ENCODE measurements around the gene PGAM5. TPM values are rescaled to one million over a fixed set of nuclear protein-coding genes. Genes with fewer than 3 reads are reported as not detected.

The PGAM5 gene
- total RNA-seq, 1 experiment from 2014 or later, result 78.1 TPM

- Histone ChIP-seq H3K4me3 (ENCODE audit: low read depth, low read length) (no peak overlapping the region), H3K27me3 (replicated peaks; ENCODE audit: control insufficient read depth, insufficient read depth, low read length) (no peaks in the 10 kb centered on the region), H3K4me1 (no peaks in the 10 kb centered on the region), H3K36me3 (ENCODE audit: control insufficient read depth, insufficient read depth, low read length) (peaks cover 6% of the 10 kb centered on the region), H3K9me3 (no peaks in the 10 kb centered on the region)
- TF ChIP-seq CTCF (IDR thresholded peaks at IDR 0.05; ENCODE audit: insufficient read depth in 1 of 2, low read depth in 1 of 2, low read length in 1 of 2, severe bottlenecking in 1 of 2, unreplicated experiment in 1 of 2), result no peak
- Mint-ChIP-seq H3K9me3 (ENCODE audit: unreplicated experiment) (peaks cover 3% of the 10 kb centered on the region), H3K36me3 (ENCODE audit: insufficient read depth, unreplicated experiment) (peaks cover 95% of the 10 kb centered on the region), H3K4me1 (ENCODE audit: low read depth, unreplicated experiment) (no peaks in the 10 kb centered on the region), H3K27me3 (ENCODE audit: insufficient read depth, unreplicated experiment) (no peaks in the 10 kb centered on the region), H3K4me3 (ENCODE audit: unreplicated experiment) (no peak overlapping the region), H3K27ac (ENCODE audit: unreplicated experiment) (no peak overlapping the region)
- intact Hi-C loops (cut with micrococcal nuclease; ENCODE audit: unreplicated experiment), result no loop called here
- no peak for DNase-seq
- CTCF ChIA-PET, result no interaction called here
- BruUV-seq (replicated peaks), result no TSS peak
- POLR2A ChIA-PET, result interaction anchor here (0.7 kb wide), 1 partner anchor 11 kb away, joined by 3 read pairs; no protein-coding TSS in a partner anchor
Observed at GRCh38 chr12:132736913-132737312, 26.3 kb downstream of the PGAM5 start.

GRCh38 chr12:132739600-132740312 is 29.1 kb downstream of the PGAM5 start:
- CTCF ChIA-PET, result no interaction called here
- no peaks in the 10 kb centered on the region for H3K4me1 ChIP-seq
- BruUV-seq (replicated peaks), result no TSS peak
- intact Hi-C loops (cut with micrococcal nuclease; ENCODE audit: unreplicated experiment), result no loop called here
- Mint-ChIP-seq H3K4me3 (ENCODE audit: unreplicated experiment) (no peak overlapping the region), H3K36me3 (ENCODE audit: insufficient read depth, unreplicated experiment) (peaks cover 97% of the 10 kb centered on the region), H3K27ac (ENCODE audit: unreplicated experiment) (no peak overlapping the region), H3K27me3 (ENCODE audit: insufficient read depth, unreplicated experiment) (no peaks in the 10 kb centered on the region), H3K9me3 (ENCODE audit: unreplicated experiment) (peaks cover 10% of the 10 kb centered on the region), H3K4me1 (ENCODE audit: low read depth, unreplicated experiment) (no peaks in the 10 kb centered on the region)
- POLR2A ChIA-PET, result no interaction called here
- H3K36me3 ChIP-seq (ENCODE audit: control insufficient read depth, insufficient read depth, low read length), result peaks cover 8% of the 10 kb centered on the region
- TF ChIP-seq CTCF (IDR thresholded peaks at IDR 0.05; ENCODE audit: insufficient read depth in 1 of 2, low read depth in 1 of 2, low read length in 1 of 2, severe bottlenecking in 1 of 2, unreplicated experiment in 1 of 2), result no peak
- no peaks in the 10 kb centered on the region for H3K27me3 ChIP-seq (replicated peaks; ENCODE audit: control insufficient read depth, insufficient read depth, low read length)
- no peaks in the 10 kb centered on the region for H3K9me3 ChIP-seq
- no peak overlapping the region for H3K4me3 ChIP-seq (ENCODE audit: low read depth, low read length)
- no peak for DNase-seq

- no peak overlapping the region for H3K4me3 Mint-ChIP-seq (ENCODE audit: unreplicated experiment)
- TF ChIP-seq CTCF (IDR thresholded peaks at IDR 0.05; ENCODE audit: insufficient read depth in 1 of 2, low read depth in 1 of 2, low read length in 1 of 2, severe bottlenecking in 1 of 2, unreplicated experiment in 1 of 2), result no peak
- no peaks in the 10 kb centered on the region for H3K9me3 ChIP-seq
- H3K36me3 Mint-ChIP-seq (ENCODE audit: insufficient read depth, unreplicated experiment), result peaks cover 97% of the 10 kb centered on the region
- CTCF ChIA-PET, result no interaction called here
- H3K27me3 Mint-ChIP-seq (ENCODE audit: insufficient read depth, unreplicated experiment), result no peaks in the 10 kb centered on the region
- H3K36me3 ChIP-seq (ENCODE audit: control insufficient read depth, insufficient read depth, low read length), result peaks cover 6% of the 10 kb centered on the region
- no peak overlapping the region for H3K4me3 ChIP-seq (ENCODE audit: low read depth, low read length)
- H3K9me3 Mint-ChIP-seq (ENCODE audit: unreplicated experiment), result peaks cover 10% of the 10 kb centered on the region
- POLR2A ChIA-PET, result no interaction called here
- BruUV-seq (replicated peaks), result no TSS peak
- H3K27ac Mint-ChIP-seq (ENCODE audit: unreplicated experiment), result no peak overlapping the region
- intact Hi-C loops (cut with micrococcal nuclease; ENCODE audit: unreplicated experiment), result no loop called here
- DNase-seq, result no peak
- no peaks in the 10 kb centered on the region for H3K4me1 ChIP-seq
- H3K4me1 Mint-ChIP-seq (ENCODE audit: low read depth, unreplicated experiment), result no peaks in the 10 kb centered on the region
- H3K27me3 ChIP-seq (replicated peaks; ENCODE audit: control insufficient read depth, insufficient read depth, low read length), result no peaks in the 10 kb centered on the region
Observed at GRCh38 chr12:132740313-132740646, 29.6 kb downstream of the PGAM5 start.
